GM12801 (cell line): ENCODE results near the gene ZC3HAV1.

Experiments
- TF ChIP-seq, protein P1 (sequence below): IDR thresholded peaks from one replicate; pipeline ENCODE4 v1.5.1; 2011; ENCODE audit warnings: control low read depth; ENCODE audit not compliant: insufficient read length; ENCODE audit errors: extremely low read depth

ZC3HAV1 gene

DNA sequence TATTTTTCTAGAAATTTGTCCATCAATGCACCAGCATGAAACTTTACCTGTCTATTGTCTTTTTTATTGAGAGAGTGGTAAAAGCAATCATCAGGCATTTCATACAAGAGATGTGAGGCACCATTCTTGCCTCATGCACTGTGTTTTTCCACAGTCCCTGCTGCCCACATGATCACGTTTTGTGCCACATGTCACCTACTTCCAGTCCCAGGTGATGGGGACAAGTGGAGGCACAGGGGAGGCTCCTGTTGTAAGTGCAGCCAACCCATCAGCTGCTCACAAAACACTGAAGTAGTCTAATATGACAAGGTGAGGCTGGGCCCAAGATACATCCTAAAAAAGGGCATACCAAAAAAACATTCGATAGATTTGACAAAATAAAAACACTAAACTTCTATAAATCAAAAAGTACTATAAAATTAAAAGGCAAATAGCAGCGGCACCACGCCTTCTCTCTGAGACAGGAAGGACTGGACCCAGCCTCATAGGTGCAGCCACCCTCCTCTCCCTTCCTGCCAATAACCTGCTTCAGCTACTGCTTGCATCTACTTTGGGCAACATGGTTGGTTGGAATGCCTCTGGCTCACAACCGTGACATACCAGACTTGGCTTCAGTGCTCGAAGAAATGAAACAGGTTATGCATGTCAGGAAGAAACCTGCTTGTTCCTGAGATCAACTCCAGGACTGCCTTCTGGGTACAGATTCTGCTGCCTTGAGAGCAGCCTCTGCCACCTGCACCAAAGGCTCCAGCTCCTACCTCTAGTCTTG, 76.0 kb downstream of the ZC3HAV1 start:
- TF ChIP-seq, protein P1, sequence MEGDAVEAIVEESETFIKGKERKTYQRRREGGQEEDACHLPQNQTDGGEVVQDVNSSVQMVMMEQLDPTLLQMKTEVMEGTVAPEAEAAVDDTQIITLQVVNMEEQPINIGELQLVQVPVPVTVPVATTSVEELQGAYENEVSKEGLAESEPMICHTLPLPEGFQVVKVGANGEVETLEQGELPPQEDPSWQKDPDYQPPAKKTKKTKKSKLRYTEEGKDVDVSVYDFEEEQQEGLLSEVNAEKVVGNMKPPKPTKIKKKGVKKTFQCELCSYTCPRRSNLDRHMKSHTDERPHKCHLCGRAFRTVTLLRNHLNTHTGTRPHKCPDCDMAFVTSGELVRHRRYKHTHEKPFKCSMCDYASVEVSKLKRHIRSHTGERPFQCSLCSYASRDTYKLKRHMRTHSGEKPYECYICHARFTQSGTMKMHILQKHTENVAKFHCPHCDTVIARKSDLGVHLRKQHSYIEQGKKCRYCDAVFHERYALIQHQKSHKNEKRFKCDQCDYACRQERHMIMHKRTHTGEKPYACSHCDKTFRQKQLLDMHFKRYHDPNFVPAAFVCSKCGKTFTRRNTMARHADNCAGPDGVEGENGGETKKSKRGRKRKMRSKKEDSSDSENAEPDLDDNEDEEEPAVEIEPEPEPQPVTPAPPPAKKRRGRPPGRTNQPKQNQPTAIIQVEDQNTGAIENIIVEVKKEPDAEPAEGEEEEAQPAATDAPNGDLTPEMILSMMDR = no peak

- TF ChIP-seq, protein P1 = no peak
Measured at GRCh38 chr7:139032473-139032872, 77.0 kb downstream of the ZC3HAV1 start.

DNA sequence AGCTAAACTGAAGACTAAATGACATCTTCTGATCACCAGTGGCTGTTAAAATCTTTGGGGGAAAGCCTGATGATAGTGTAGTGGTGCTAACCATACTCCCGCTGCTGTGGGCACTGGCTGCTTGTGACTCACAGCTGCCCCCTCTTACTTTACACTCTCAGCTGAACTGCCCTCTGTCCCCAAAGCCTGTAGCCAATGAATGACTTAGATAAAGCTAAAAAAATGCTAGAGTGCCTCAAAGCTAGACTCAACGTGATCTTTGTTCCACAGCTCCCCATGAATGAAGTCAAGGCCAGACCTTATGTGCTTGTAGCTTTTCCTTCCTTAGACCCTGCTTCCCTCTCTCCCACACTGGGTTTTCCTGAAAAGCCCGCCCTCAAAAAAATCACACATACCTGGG, 80.2 kb downstream of the ZC3HAV1 start:
- TF ChIP-seq, protein P1 = no peak

GRCh38 chr7:139026551-139026950, 83.0 kb downstream of the ZC3HAV1 start:
- TF ChIP-seq, protein P1 = no peak

DNA sequence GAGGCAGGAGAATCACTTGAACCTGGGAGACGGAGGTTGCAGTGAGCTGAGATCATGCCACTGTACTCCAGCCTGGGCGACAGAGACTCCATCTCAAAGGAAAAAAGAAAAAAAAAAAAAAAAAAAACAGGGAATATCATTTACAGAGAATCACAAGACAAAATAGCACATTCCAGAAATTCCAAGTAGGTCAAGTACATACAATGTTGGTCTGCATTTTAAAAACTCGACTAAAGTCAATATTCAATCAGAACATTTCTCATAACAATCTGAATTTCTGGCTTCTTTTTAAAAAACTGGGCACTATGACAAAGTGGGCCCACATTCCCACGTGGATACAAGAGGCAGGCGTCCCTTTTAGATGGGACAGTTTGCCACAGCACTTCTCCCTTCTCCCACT, 86.4 kb downstream of the ZC3HAV1 start:
- TF ChIP-seq, protein P1 = no peak

GRCh38 chr7:139022286-139022685, 87.2 kb downstream of the ZC3HAV1 start:
- TF ChIP-seq, protein P1 = no peak

DNA sequence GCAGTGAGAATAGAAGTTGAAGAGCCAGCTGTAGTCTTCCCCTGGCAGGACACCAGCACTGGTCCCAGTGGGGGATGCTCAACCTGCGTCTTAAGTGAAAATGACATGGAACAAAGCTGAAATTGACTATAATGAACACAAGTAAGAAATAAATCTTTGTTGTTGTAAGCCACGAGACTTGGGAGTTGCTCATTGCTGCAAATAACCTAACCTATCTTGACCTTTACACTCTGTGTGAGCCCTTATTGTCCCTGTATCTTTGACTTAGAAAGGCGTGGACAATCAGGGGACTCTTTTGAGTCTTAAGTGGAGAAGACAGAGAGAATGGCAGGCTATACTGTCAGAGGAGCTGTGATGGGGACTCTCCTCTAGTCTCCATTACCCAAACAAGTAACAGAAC, 90.6 kb downstream of the ZC3HAV1 start:
- TF ChIP-seq, protein P1 = no peak
